Peyer's patch (tissue), 4 donors: ENCODE data around the gene HOXA5. TPM values are rescaled to one million over a fixed set of nuclear protein-coding genes. Genes with fewer than 3 reads are reported as not detected.

Experiments
- DNase-seq, 3 donors: peaks; one replicate each; pipeline ENCODE4 v3.0.0-alpha.2; 2017 to 2019
- H3K27ac ChIP-seq, 4 donors: fragments of 200-600 bp; sonication (generic); one replicate each; pipeline ENCODE4 v1.5.1; 2016 to 2019
- H3K27me3 ChIP-seq, 2 donors: fragments of 200-600 bp; sonication (generic); one replicate each; pipeline ENCODE4 v1.5.1; 2019
- H3K36me3 ChIP-seq, 3 donors: fragments of 200-600 bp; sonication (generic); one replicate each; pipeline ENCODE4 v1.5.1; 2016 to 2019
- H3K4me1 ChIP-seq, 4 donors: fragments of 200-600 bp; sonication (generic); one replicate each; pipeline ENCODE4 v1.5.1; 2016 to 2019
- H3K4me3 ChIP-seq, 4 donors: fragments of 200-600 bp; sonication (generic); 1 replicate in 3 of 4; 2 replicates in 1 of 4; pipeline ENCODE4 v1.5.1; 2016 to 2019; ENCODE audit warnings: mild to moderate bottlenecking in 1 of 4
- H3K9me3 ChIP-seq, 4 donors: fragments of 200-600 bp; sonication (generic); one replicate each; pipeline ENCODE4 v1.5.1; 2016 to 2019; ENCODE audit warnings: mild to moderate bottlenecking in 1 of 4
- POLR2A ChIP-seq, 2 donors: fragments of 450-650 bp; IDR thresholded peaks; one replicate each; pipeline ENCODE4 v1.5.1; 2017; ENCODE audit warnings: antibody characterized with exemption in 2 of 2, mild to moderate bottlenecking in 2 of 2, moderate library complexity in 2 of 2
- total RNA-seq, 4 donors: library from RNA; depleted of rRNA; stranded (reverse); fragments of >200 nt; gene quantifications; one replicate each; pipeline ENCODE4 v1.1.0, GENCODE V29; 2016
- TF ChIP-seq, protein P1 (sequence below), 6 experiments: fragments of 450-650 bp in 4 of 6; fragments of 200-600 bp in 2 of 6; sonication (generic) in 1 of 6; IDR thresholded peaks; one replicate each; pipeline ENCODE4 v1.5.1; 2017 to 2019; ENCODE audit warnings: antibody characterized with exemption in 6 of 6, mild to moderate bottlenecking in 3 of 6, moderate library complexity in 1 of 6

Gene HOXA5
- total RNA-seq, 4 donors from 2014 or later = 8.3 to 24.3 (median 20.1) TPM

DNA sequence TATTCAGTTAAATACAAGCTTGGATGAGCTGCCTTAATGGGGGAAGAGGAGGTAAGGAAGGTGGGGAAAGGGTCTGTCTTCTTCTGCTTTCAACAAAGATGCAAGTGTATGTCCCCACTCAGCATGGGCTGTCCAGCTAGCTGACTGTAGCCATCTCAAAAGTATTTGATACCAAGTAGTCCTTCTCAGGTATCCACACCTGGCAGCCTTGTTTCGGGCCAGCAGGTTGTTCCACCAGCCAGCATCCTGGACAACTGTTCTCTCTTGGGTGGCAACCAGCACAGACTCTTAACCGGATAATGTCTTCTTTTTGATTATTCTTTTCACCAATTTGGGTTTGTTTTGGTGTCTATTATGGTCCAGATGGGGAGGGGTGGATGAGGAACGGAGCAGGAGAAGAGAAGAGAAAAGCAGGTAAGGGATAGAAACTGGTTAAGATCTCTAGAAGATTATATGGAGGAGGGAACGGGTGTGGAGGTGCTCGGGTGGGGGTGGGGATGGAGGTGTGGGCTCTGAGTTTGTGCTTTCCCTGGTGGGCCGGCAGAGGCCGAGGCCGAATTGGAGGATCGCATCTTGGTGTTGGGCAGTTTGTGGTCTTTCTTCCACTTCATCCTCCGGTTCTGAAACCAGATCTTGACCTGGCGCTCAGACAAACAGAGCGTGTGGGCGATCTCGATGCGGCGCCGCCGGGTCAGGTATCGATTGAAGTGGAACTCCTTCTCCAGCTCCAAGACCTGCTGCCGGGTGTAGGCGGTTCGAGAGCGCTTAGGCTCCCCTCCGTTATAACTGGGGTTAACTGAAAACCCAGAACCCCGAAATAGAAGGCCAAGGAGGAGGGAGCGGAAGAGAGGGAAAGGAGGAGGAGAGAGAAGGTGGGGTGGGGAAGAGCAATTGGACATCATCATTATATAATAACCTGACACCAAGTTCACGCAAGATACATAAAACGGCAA is 14.4 kb downstream of the HOXA5 start:
- no peaks in the 10 kb centered on the region for H3K9me3 ChIP-seq
- no peaks in the 10 kb centered on the region for H3K27me3 ChIP-seq
- peak in 2 of 3 donors; percentile 9 to 60 for DNase-seq
- TF ChIP-seq, protein P1, sequence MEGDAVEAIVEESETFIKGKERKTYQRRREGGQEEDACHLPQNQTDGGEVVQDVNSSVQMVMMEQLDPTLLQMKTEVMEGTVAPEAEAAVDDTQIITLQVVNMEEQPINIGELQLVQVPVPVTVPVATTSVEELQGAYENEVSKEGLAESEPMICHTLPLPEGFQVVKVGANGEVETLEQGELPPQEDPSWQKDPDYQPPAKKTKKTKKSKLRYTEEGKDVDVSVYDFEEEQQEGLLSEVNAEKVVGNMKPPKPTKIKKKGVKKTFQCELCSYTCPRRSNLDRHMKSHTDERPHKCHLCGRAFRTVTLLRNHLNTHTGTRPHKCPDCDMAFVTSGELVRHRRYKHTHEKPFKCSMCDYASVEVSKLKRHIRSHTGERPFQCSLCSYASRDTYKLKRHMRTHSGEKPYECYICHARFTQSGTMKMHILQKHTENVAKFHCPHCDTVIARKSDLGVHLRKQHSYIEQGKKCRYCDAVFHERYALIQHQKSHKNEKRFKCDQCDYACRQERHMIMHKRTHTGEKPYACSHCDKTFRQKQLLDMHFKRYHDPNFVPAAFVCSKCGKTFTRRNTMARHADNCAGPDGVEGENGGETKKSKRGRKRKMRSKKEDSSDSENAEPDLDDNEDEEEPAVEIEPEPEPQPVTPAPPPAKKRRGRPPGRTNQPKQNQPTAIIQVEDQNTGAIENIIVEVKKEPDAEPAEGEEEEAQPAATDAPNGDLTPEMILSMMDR (IDR thresholded peaks at IDR 0.05) = no peak
- no peak for TF ChIP-seq POLR2A (IDR thresholded peaks at IDR 0.05)
- H3K36me3 ChIP-seq = no peaks in the 10 kb centered on the region
- peak overlapping the region; percentile 6 to 82 (median 66) for H3K4me3 ChIP-seq
- H3K27ac ChIP-seq = peak overlapping the region; percentile 81 to 93 (median 89)
- peaks cover 0 to 67% (median 2%) of the 10 kb centered on the region in 4 donors for H3K4me1 ChIP-seq

GRCh38 chr7:27128034-27128433 is 15.4 kb downstream of the HOXA5 start:
- peaks cover 0 to 70% (median 4%) of the 10 kb centered on the region in 4 donors for H3K4me1 ChIP-seq
- TF ChIP-seq, protein P1 (IDR thresholded peaks at IDR 0.05) = no peak
- no peak for TF ChIP-seq POLR2A (IDR thresholded peaks at IDR 0.05)

GRCh38 chr7:27126596-27127327 is 16.7 kb downstream of the HOXA5 start:
- Histone ChIP-seq H3K4me1 (peaks cover 0 to 71% (median 6%) of the 10 kb centered on the region in 4 donors), H3K27ac (no peak overlapping the region), H3K9me3 (no peaks in the 10 kb centered on the region), H3K27me3 (no peaks in the 10 kb centered on the region), H3K4me3 (no peak overlapping the region), H3K36me3 (no peaks in the 10 kb centered on the region)
- no peak for DNase-seq
- TF ChIP-seq, protein P1 (IDR thresholded peaks at IDR 0.05) = no peak
- no peak for TF ChIP-seq POLR2A (IDR thresholded peaks at IDR 0.05)

More at GRCh38 chr7:27128034-27128433, 15.4 kb downstream of the HOXA5 start:
- no peaks in the 10 kb centered on the region for H3K9me3 ChIP-seq
- peak in 1 of 3 donors; percentile 6 for DNase-seq
- no peaks in the 10 kb centered on the region for H3K27me3 ChIP-seq
- H3K36me3 ChIP-seq = no peaks in the 10 kb centered on the region
- no peak overlapping the region for H3K4me3 ChIP-seq
- H3K27ac ChIP-seq = peak overlapping the region in 3 of 4 donors; percentile 14 to 93 (median 92)

DNA sequence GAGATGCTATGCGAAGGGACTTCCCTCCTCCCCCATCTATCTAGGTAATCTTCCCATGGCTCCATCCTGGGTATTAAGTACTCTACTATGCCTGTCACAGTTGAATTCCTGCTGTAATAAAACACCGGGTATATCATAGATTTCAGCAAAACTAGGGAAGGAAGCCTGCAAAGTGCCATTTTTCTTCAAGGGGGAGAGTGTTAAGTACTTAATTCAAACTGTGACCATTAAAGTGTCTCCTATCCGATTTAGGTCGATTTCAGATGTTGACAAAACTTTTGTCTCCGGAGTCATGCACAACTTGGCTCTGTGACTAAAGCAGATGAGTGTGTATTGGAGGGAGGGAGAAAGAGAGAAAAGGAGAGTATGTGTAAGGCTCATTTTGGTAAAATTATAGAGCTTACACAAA is 17.5 kb downstream of the HOXA5 start:
- DNase-seq = no peak
- peaks cover 0 to 75% (median 6%) of the 10 kb centered on the region in 4 donors for H3K4me1 ChIP-seq
- no peaks in the 10 kb centered on the region for H3K27me3 ChIP-seq
- H3K4me3 ChIP-seq = no peak overlapping the region
- no peak for TF ChIP-seq POLR2A (IDR thresholded peaks at IDR 0.05)
- TF ChIP-seq, protein P1 (IDR thresholded peaks at IDR 0.05) = no peak
- H3K9me3 ChIP-seq = no peaks in the 10 kb centered on the region
- no peaks in the 10 kb centered on the region for H3K36me3 ChIP-seq
- H3K27ac ChIP-seq = no peak overlapping the region

DNA sequence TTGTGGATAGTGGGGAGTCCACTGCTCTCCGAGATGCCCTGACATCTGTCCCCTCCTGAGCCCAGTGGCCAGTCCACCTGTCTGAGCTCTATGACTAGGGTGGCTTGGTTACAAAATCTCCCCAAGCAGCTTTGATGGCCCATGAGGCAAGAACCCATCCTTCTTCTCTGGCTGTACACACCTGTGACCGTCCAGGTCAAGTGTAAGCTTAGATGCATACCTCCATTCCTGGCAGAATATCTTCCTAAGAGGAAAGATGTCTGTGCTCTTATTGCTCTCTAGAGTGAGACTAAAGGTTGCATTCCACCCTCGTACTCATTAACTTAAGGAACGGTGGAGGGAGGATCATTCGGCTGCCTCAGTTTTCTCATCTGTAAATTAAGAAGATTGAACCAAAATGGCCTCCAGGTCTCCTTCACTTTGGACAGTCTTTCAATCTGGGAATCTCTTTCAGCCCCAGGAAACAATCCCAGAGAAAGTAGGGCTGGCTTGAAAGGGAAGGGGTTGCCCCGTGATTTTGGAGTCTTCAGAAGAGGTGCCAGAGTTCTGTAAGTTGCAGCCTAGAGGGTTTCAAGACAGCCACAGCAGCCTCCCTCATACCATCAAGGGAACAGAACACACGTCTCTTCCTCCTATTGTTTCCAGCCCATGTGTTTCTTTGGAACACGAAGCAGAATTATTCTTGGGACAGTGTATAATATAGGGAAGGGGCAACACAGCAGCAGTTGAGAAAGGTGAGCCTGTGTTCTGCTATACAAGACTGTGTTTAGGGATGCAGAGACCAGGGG is 18.4 kb downstream of the HOXA5 start:
- Histone ChIP-seq H3K9me3 (no peaks in the 10 kb centered on the region), H3K27me3 (no peaks in the 10 kb centered on the region), H3K4me3 (peak overlapping the region in 1 of 4 donors; percentile 30), H3K27ac (peak overlapping the region in 3 of 4 donors; percentile 61 to 85 (median 74)), H3K36me3 (no peaks in the 10 kb centered on the region), H3K4me1 (peaks cover 0 to 84% (median 6%) of the 10 kb centered on the region in 4 donors)
- TF ChIP-seq, protein P1 (IDR thresholded peaks at IDR 0.05) = no peak
- TF ChIP-seq POLR2A (IDR thresholded peaks at IDR 0.05) = no peak
- peak in 2 of 3 donors; percentile 5 to 63 for DNase-seq
